ENCODE results near the gene AP5S1. TPM values are rescaled to one million over a fixed set of nuclear protein-coding genes. Genes with fewer than 3 reads are reported as not detected.

Gene AP5S1
- polyA plus RNA-seq, 1 donor from 2014 or later, result 11.3 TPM

DNA sequence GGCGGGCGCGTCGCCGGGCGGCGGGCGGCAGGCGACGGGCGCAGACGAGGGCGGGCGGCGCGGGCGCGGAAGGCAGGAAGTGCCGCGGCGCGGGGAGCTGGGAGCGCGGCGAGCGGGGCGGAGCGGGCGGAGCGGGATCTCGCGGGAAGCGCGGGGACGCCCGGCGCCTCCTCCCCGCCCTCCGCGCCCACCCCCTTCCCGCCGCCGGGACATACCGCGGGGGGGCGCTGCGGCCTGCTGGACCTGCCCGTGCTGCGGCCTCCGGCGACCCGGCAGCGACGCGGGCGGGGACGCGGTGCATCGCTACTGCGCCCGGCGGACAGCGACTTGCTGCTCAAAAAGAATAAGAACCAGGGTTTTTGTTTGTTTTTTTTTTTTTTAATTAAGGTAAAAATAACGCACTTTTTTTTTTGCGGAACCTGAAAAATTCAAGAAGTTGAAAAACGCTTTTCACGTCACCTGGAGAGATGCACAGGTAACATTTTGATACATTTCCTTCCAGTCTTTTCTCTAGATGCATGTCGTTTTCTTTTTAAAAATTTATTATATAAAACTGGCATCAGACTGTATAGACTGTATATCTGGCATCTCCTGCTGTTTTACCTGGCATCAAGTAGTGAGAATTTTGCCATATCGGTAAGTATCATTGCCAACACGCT lies 33.6 kb upstream of the AP5S1 start, which contains the start of gene CENPB:
CENPB (minus strand) TSS at position 76 of the 659 bp plus-strand sequence. CDS start 257 bp downstream, outside the sequence.
- H4K20me1 ChIP-seq (ENCODE audit: insufficient read depth), result no peaks in the 10 kb centered on the region
- no peaks in the 10 kb centered on the region for H3K36me3 ChIP-seq (ENCODE audit: insufficient read depth, low read length)
- H3K9me2 ChIP-seq (ENCODE audit: insufficient read depth, low read length), result no peaks in the 10 kb centered on the region
- TF ChIP-seq EZH2 (IDR thresholded peaks at IDR 0.05; ENCODE audit: borderline replicate concordance, insufficient read depth, low read length, poor library complexity, severe bottlenecking) (no peak), MXI1 (conservative IDR thresholded peaks at IDR 0.05; ENCODE audit: poor library complexity, severe bottlenecking) (no peak), RAD21 (conservative IDR thresholded peaks at IDR 0.05) (peak; percentile 71), EP300 (conservative IDR thresholded peaks at IDR 0.05; ENCODE audit: poor library complexity, severe bottlenecking) (no peak), POLR2AphosphoS5 (IDR thresholded peaks at IDR 0.05) (peak; percentile 77), TAF1 (IDR thresholded peaks at IDR 0.05; ENCODE audit: low read depth) (no peak), SMC3 (conservative IDR thresholded peaks at IDR 0.05; ENCODE audit: poor library complexity) (peak; percentile 63)
- TF ChIP-seq, protein P1, sequence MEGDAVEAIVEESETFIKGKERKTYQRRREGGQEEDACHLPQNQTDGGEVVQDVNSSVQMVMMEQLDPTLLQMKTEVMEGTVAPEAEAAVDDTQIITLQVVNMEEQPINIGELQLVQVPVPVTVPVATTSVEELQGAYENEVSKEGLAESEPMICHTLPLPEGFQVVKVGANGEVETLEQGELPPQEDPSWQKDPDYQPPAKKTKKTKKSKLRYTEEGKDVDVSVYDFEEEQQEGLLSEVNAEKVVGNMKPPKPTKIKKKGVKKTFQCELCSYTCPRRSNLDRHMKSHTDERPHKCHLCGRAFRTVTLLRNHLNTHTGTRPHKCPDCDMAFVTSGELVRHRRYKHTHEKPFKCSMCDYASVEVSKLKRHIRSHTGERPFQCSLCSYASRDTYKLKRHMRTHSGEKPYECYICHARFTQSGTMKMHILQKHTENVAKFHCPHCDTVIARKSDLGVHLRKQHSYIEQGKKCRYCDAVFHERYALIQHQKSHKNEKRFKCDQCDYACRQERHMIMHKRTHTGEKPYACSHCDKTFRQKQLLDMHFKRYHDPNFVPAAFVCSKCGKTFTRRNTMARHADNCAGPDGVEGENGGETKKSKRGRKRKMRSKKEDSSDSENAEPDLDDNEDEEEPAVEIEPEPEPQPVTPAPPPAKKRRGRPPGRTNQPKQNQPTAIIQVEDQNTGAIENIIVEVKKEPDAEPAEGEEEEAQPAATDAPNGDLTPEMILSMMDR (IDR thresholded peaks at IDR 0.05; ENCODE audit: poor library complexity, severe bottlenecking), result peak; percentile 75
- TF ChIP-seq, protein P2, sequence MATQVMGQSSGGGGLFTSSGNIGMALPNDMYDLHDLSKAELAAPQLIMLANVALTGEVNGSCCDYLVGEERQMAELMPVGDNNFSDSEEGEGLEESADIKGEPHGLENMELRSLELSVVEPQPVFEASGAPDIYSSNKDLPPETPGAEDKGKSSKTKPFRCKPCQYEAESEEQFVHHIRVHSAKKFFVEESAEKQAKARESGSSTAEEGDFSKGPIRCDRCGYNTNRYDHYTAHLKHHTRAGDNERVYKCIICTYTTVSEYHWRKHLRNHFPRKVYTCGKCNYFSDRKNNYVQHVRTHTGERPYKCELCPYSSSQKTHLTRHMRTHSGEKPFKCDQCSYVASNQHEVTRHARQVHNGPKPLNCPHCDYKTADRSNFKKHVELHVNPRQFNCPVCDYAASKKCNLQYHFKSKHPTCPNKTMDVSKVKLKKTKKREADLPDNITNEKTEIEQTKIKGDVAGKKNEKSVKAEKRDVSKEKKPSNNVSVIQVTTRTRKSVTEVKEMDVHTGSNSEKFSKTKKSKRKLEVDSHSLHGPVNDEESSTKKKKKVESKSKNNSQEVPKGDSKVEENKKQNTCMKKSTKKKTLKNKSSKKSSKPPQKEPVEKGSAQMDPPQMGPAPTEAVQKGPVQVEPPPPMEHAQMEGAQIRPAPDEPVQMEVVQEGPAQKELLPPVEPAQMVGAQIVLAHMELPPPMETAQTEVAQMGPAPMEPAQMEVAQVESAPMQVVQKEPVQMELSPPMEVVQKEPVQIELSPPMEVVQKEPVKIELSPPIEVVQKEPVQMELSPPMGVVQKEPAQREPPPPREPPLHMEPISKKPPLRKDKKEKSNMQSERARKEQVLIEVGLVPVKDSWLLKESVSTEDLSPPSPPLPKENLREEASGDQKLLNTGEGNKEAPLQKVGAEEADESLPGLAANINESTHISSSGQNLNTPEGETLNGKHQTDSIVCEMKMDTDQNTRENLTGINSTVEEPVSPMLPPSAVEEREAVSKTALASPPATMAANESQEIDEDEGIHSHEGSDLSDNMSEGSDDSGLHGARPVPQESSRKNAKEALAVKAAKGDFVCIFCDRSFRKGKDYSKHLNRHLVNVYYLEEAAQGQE (IDR thresholded peaks at IDR 0.05; ENCODE audit: borderline replicate concordance), result no peak
- H3K4me3 ChIP-seq (ENCODE audit: low read length), result peak within 1 kb of the TSS; percentile 82
- no peaks in the 10 kb centered on the region for H3F3A ChIP-seq (ENCODE audit: insufficient read depth, low read length, poor library complexity, severe bottlenecking)
- H2AFZ ChIP-seq (ENCODE audit: low read depth, low read length), result peak within 1 kb of the TSS; percentile 73
- peak within 1 kb of the TSS; percentile 84 for H3K4me2 ChIP-seq (ENCODE audit: low read length)
- no peaks in the 10 kb centered on the region for H3K27me3 ChIP-seq (ENCODE audit: insufficient read depth, low read depth, low read length)
- peaks cover 10% of the 10 kb centered on the region for H3K79me2 ChIP-seq (replicated peaks; ENCODE audit: insufficient read depth, low read length)
- H3K9me3 ChIP-seq (ENCODE audit: low read length), result no peaks in the 10 kb centered on the region
- H3K9ac ChIP-seq (ENCODE audit: low read length), result peak within 1 kb of the TSS; percentile 75
- peak within 1 kb of the TSS; percentile 79 for H3K27ac ChIP-seq (ENCODE audit: low read length)

DNA sequence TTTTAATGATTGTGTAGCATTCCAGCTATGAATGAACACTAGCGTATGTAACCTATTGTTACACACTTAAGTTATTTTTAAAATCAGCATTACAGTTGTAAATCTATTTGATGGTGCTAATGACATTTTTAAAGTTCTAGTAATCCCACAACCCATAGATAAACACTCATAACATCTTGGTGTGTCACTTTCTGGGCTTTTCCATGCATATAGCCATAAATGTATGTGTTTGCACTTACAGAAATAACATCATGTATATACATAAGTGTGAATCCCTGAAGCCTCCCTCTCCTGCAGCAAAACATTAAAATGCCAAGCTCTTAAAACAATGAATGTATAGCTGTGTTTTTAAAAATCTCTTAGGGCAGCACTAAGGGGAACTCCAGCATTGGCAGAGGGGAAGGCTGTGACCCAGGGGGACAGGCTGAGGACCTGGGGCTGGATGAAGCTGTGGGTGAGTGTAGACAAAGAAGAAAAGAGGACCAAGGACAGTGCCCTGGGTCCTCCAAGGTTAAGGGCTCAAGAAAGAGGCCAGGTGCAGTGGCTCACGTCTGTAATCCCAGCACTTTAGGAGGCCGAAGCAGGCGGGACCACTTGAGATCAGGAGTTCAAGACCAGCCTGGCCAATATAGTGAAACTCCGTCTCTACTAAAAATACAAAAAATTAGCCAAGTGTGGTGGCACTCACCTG lies 32.9 kb upstream of the AP5S1 start:
- Histone ChIP-seq H3K4me3 (ENCODE audit: low read length) (peak overlapping the region; percentile 65), H4K20me1 (ENCODE audit: insufficient read depth) (no peaks in the 10 kb centered on the region), H3K9me3 (ENCODE audit: low read length) (no peaks in the 10 kb centered on the region), H3K4me2 (ENCODE audit: low read length) (peak overlapping the region; percentile 84), H3K9me2 (ENCODE audit: insufficient read depth, low read length) (no peaks in the 10 kb centered on the region), H2AFZ (ENCODE audit: low read depth, low read length) (peak overlapping the region; percentile 73), H3K27me3 (ENCODE audit: insufficient read depth, low read depth, low read length) (no peaks in the 10 kb centered on the region), H3K79me2 (replicated peaks; ENCODE audit: insufficient read depth, low read length) (peaks cover 10% of the 10 kb centered on the region), H3F3A (ENCODE audit: insufficient read depth, low read length, poor library complexity, severe bottlenecking) (no peaks in the 10 kb centered on the region), H3K36me3 (ENCODE audit: insufficient read depth, low read length) (no peaks in the 10 kb centered on the region), H3K27ac (ENCODE audit: low read length) (peak overlapping the region; percentile 56), H3K9ac (ENCODE audit: low read length) (peak overlapping the region; percentile 49)
- TF ChIP-seq RAD21 (conservative IDR thresholded peaks at IDR 0.05), result no peak
- TF ChIP-seq EP300 (conservative IDR thresholded peaks at IDR 0.05; ENCODE audit: poor library complexity, severe bottlenecking), result no peak
- TF ChIP-seq POLR2AphosphoS5 (IDR thresholded peaks at IDR 0.05), result no peak
- TF ChIP-seq MXI1 (conservative IDR thresholded peaks at IDR 0.05; ENCODE audit: poor library complexity, severe bottlenecking), result no peak
- TF ChIP-seq SMC3 (conservative IDR thresholded peaks at IDR 0.05; ENCODE audit: poor library complexity), result no peak
- TF ChIP-seq EZH2 (IDR thresholded peaks at IDR 0.05; ENCODE audit: borderline replicate concordance, insufficient read depth, low read length, poor library complexity, severe bottlenecking), result no peak
- TF ChIP-seq, protein P1 (IDR thresholded peaks at IDR 0.05; ENCODE audit: poor library complexity, severe bottlenecking), result no peak
- no peak for TF ChIP-seq TAF1 (IDR thresholded peaks at IDR 0.05; ENCODE audit: low read depth)
- TF ChIP-seq, protein P2 (IDR thresholded peaks at IDR 0.05; ENCODE audit: borderline replicate concordance), result no peak
